Neural progenitor cell (in vitro differentiated cells): ENCODE measurements around the gene ATP1B4. TPM values are rescaled to one million over a fixed set of nuclear protein-coding genes. Genes with fewer than 3 reads are reported as not detected.

Experiments
- DNase-seq: peaks from one replicate; pipeline ENCODE4 v3.0.0-alpha.2; 2016; ENCODE audit warnings: low spot score
- H2AFZ ChIP-seq: fragments of 200-600 bp; sonication (generic); replicated peaks from 2 replicates; pipeline ENCODE4 v1.6.1; 2016; ENCODE audit warnings: antibody characterized with exemption
- H3F3A ChIP-seq: fragments of 200-600 bp; sonication (generic); 2 replicates; pipeline ENCODE4 v1.6.1; 2016; ENCODE audit warnings: antibody characterized with exemption, low read depth
- H3K27ac ChIP-seq: fragments of 200-600 bp; sonication (generic); 2 replicates; pipeline ENCODE4 v1.5.1; 2016; ENCODE audit warnings: mild to moderate bottlenecking
- H3K27me3 ChIP-seq: fragments of 200-600 bp; sonication (generic); 2 replicates; pipeline ENCODE4 v1.6.1; 2016; ENCODE audit warnings: mild to moderate bottlenecking, moderate library complexity
- H3K36me3 ChIP-seq: fragments of 200-600 bp; sonication (generic); 2 replicates; pipeline ENCODE4 v1.5.1; 2016
- H3K4me1 ChIP-seq: fragments of 200-600 bp; sonication (generic); 2 replicates; pipeline ENCODE4 v1.6.1; 2016; ENCODE audit warnings: mixed run types
- H3K4me2 ChIP-seq: fragments of 200-600 bp; sonication (generic); 2 replicates; pipeline ENCODE4 v1.6.1; 2016
- H3K4me3 ChIP-seq: fragments of 200-600 bp; sonication (generic); 2 replicates; pipeline ENCODE4 v1.5.1; 2016
- H3K79me2 ChIP-seq: fragments of 200-600 bp; sonication (generic); 2 replicates; pipeline ENCODE4 v1.6.1; 2016; ENCODE audit warnings: low read depth
- H3K9ac ChIP-seq: fragments of 200-600 bp; sonication (generic); 2 replicates; pipeline ENCODE4 v1.6.1; 2016
- H3K9me3 ChIP-seq: fragments of 200-600 bp; sonication (generic); 2 replicates; pipeline ENCODE4 v1.5.1; 2016; ENCODE audit warnings: low read depth
- H4K20me1 ChIP-seq: fragments of 200-600 bp; sonication (generic); 2 replicates; pipeline ENCODE4 v1.6.1; 2016; ENCODE audit warnings: low read depth
- H3K27ac Mint-ChIP-seq: 3 replicates; pipeline ENCODE4 v1.8.0; 2021; ENCODE audit warnings: mixed read lengths
- H3K27me3 Mint-ChIP-seq: 2 replicates; pipeline ENCODE4 v1.8.0; 2022; ENCODE audit warnings: low read depth, mild to moderate bottlenecking, inconsistent platforms, moderate library complexity, mixed read lengths; ENCODE audit not compliant: insufficient read depth
- H3K36me3 Mint-ChIP-seq: 3 replicates; pipeline ENCODE4 v1.8.0; 2021; ENCODE audit warnings: mixed read lengths
- H3K4me1 Mint-ChIP-seq: 3 replicates; pipeline ENCODE4 v1.8.0; 2021; ENCODE audit warnings: mixed read lengths
- H3K4me3 Mint-ChIP-seq: 3 replicates; pipeline ENCODE4 v1.8.0; 2021; ENCODE audit warnings: mild to moderate bottlenecking, moderate library complexity, mixed read lengths
- H3K9me3 Mint-ChIP-seq: 3 replicates; pipeline ENCODE4 v1.8.0; 2020; ENCODE audit warnings: mixed read lengths
- EZH2 ChIP-seq: fragments of 200-600 bp; sonication (generic); IDR thresholded peaks from 2 replicates; pipeline ENCODE4 v1.6.1; 2017; ENCODE audit warnings: antibody characterized with exemption, mild to moderate bottlenecking, moderate library complexity
- EZH2phosphoT487 ChIP-seq: fragments of 200-600 bp; sonication (generic); IDR thresholded peaks from 2 replicates; pipeline ENCODE4 v1.6.1; 2017; ENCODE audit warnings: antibody characterized with exemption
- total RNA-seq: library from RNA; depleted of rRNA; stranded (reverse); fragments of >200 nt; gene quantifications from 2 replicates; pipeline ENCODE4 v1.2.3, GENCODE V29; 2015; ENCODE audit warnings: low replicate concordance
- TF ChIP-seq, protein P1 (sequence below): fragments of 200-600 bp; sonication (generic); IDR thresholded peaks from 2 replicates; pipeline ENCODE4 v1.5.1; 2017; ENCODE audit warnings: antibody characterized with exemption, mild to moderate bottlenecking

The ATP1B4 gene
- total RNA-seq, 1 donor from 2014 or later: not detected

DNA sequence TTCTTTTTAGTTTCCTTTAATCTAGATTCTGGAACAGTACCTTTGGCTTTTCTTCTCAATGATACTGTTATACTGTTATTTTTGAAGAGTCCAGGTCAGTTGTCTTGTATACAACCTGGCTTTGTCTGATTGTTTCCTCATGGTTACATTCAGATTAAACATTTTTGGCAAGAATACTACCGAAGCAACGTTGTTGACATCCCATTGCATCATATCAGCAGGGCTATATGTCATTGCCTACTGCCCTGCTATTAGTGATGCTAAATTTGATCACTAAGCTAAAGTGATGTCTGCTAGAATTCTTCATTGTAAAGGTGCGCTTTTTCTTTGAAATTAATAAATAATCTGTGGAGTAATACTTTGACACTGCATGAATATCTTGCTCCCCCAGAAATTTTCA, 5.8 kb upstream of the ATP1B4 start:
- Mint-ChIP-seq H3K27ac (no peak overlapping the region), H3K4me3 (no peak overlapping the region)
- no peak overlapping the region for H3K4me2 ChIP-seq

DNA sequence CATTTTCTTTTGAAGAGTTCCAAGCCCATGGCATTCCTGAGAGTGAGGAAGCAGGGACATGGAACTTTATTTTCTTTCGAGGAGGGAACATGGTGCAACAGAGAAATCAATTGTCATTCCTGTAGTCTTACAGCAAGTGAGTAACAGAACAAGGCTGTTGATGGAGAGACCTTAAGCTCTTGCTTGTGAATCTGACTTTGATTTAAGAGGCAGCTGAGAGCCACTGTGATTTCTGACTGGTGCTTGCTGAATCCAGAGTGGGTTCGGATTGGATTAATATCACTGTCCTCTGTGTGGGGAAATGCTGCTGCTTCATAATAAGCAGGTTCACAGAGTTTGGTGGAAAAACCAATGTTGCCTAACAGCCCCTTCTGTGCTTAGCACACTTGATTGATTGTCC, 4.7 kb upstream of the ATP1B4 start:
- Histone ChIP-seq H4K20me1 (no peaks in the 10 kb centered on the region), H3K27ac (no peak overlapping the region), H3K9me3 (no peaks in the 10 kb centered on the region), H3F3A (no peaks in the 10 kb centered on the region), H3K9ac (no peak overlapping the region), H3K4me1 (no peaks in the 10 kb centered on the region), H2AFZ (no peak overlapping the region), H3K27me3 (no peaks in the 10 kb centered on the region), H3K36me3 (no peaks in the 10 kb centered on the region), H3K4me3 (no peak overlapping the region), H3K4me2 (no peak overlapping the region), H3K79me2 (no peaks in the 10 kb centered on the region)
- Mint-ChIP-seq H3K4me3 (no peak overlapping the region), H3K27me3 (peaks cover 9% of the 10 kb centered on the region), H3K36me3 (no peaks in the 10 kb centered on the region), H3K4me1 (peaks cover 29% of the 10 kb centered on the region), H3K27ac (no peak overlapping the region), H3K9me3 (peaks cover 8% of the 10 kb centered on the region)
- no peak for DNase-seq
- TF ChIP-seq, protein P1, sequence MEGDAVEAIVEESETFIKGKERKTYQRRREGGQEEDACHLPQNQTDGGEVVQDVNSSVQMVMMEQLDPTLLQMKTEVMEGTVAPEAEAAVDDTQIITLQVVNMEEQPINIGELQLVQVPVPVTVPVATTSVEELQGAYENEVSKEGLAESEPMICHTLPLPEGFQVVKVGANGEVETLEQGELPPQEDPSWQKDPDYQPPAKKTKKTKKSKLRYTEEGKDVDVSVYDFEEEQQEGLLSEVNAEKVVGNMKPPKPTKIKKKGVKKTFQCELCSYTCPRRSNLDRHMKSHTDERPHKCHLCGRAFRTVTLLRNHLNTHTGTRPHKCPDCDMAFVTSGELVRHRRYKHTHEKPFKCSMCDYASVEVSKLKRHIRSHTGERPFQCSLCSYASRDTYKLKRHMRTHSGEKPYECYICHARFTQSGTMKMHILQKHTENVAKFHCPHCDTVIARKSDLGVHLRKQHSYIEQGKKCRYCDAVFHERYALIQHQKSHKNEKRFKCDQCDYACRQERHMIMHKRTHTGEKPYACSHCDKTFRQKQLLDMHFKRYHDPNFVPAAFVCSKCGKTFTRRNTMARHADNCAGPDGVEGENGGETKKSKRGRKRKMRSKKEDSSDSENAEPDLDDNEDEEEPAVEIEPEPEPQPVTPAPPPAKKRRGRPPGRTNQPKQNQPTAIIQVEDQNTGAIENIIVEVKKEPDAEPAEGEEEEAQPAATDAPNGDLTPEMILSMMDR: no peak
- TF ChIP-seq EZH2 (no peak), EZH2phosphoT487 (no peak)

More for the DNA sequence above, 5.8 kb upstream of the ATP1B4 start:
- no peaks in the 10 kb centered on the region for H3K36me3 Mint-ChIP-seq
- no peaks in the 10 kb centered on the region for H3K79me2 ChIP-seq
- H3K36me3 ChIP-seq: no peaks in the 10 kb centered on the region
- H3K27ac ChIP-seq: no peak overlapping the region
- H3F3A ChIP-seq: no peaks in the 10 kb centered on the region
- peaks cover 5% of the 10 kb centered on the region for H3K27me3 Mint-ChIP-seq
- H4K20me1 ChIP-seq: no peaks in the 10 kb centered on the region
- DNase-seq: no peak
- no peaks in the 10 kb centered on the region for H3K4me1 ChIP-seq
- no peaks in the 10 kb centered on the region for H3K27me3 ChIP-seq
- H3K4me1 Mint-ChIP-seq: peaks cover 29% of the 10 kb centered on the region
- TF ChIP-seq EZH2 (no peak), EZH2phosphoT487 (no peak)
- TF ChIP-seq, protein P1: no peak
- no peaks in the 10 kb centered on the region for H3K9me3 ChIP-seq
- H3K9me3 Mint-ChIP-seq: peaks cover 8% of the 10 kb centered on the region
- no peak overlapping the region for H2AFZ ChIP-seq
- H3K4me3 ChIP-seq: no peak overlapping the region
- H3K9ac ChIP-seq: no peak overlapping the region

DNA sequence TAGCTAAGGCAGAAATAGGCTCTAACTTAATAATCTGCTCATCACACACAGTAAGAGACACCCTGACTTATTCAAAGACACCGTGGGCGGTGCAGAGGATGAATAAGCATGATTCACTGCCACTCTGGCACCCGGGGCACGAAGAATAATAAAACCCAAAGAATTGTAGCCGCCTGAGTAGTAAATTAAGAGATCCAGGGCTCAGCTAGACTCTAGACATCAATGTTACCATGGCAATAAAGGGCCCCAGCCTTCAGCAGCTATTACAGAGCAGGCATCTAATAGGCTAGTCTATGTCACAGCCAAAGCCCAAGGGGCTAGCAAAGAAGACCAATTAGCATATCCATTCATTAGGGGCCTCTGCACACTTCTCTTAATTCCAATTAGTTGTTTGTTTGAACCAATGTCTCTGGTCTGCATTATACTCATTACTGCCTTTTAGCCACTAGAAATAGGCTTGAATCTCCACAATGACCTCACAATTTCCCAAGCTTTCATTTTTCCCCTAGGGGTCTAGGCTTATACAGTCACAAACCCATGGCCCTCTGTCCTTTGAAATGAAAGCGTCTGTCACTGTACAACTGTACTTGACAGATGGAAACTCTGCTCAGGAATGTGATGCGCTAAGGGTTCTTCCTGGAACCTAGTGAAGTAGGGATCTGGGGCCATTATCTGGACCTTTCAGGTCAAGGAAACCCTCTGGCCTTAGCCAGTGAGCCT, 3.0 kb upstream of the ATP1B4 start:
- peak; percentile 2 for DNase-seq
- H3K9me3 Mint-ChIP-seq: peaks cover 3% of the 10 kb centered on the region
- TF ChIP-seq, protein P1: no peak
- TF ChIP-seq EZH2phosphoT487: no peak
- no peak for TF ChIP-seq EZH2
- no peak overlapping the region for H2AFZ ChIP-seq
- H3K4me3 Mint-ChIP-seq: no peak overlapping the region
- H3K4me3 ChIP-seq: no peak overlapping the region
- H3F3A ChIP-seq: no peaks in the 10 kb centered on the region
- H3K9me3 ChIP-seq: no peaks in the 10 kb centered on the region
- peaks cover 11% of the 10 kb centered on the region for H3K27me3 Mint-ChIP-seq
- H3K27me3 ChIP-seq: no peaks in the 10 kb centered on the region
- no peak overlapping the region for H3K9ac ChIP-seq
- peaks cover 37% of the 10 kb centered on the region for H3K4me1 Mint-ChIP-seq
- H3K27ac Mint-ChIP-seq: no peak overlapping the region
- H3K4me2 ChIP-seq: no peak overlapping the region
- no peak overlapping the region for H3K27ac ChIP-seq
- no peaks in the 10 kb centered on the region for H3K36me3 Mint-ChIP-seq
- no peaks in the 10 kb centered on the region for H3K79me2 ChIP-seq
- H3K36me3 ChIP-seq: no peaks in the 10 kb centered on the region
- H3K4me1 ChIP-seq: no peaks in the 10 kb centered on the region
- no peaks in the 10 kb centered on the region for H4K20me1 ChIP-seq
